Peyer's patch (tissue), 4 donors: ENCODE results near the gene EPSTI1. TPM values are rescaled to one million over a fixed set of nuclear protein-coding genes. Genes with fewer than 3 reads are reported as not detected.

Source experiments
- DNase-seq, 3 donors: peaks; one replicate each; pipeline ENCODE4 v3.0.0-alpha.2; 2017 to 2019
- H3K27ac ChIP-seq, 4 donors: fragments of 200-600 bp; sonication (generic); one replicate each; pipeline ENCODE4 v1.5.1; 2016 to 2019
- H3K27me3 ChIP-seq, 2 donors: fragments of 200-600 bp; sonication (generic); one replicate each; pipeline ENCODE4 v1.5.1; 2019
- H3K36me3 ChIP-seq, 3 donors: fragments of 200-600 bp; sonication (generic); one replicate each; pipeline ENCODE4 v1.5.1; 2016 to 2019
- H3K4me1 ChIP-seq, 4 donors: fragments of 200-600 bp; sonication (generic); one replicate each; pipeline ENCODE4 v1.5.1; 2016 to 2019
- H3K4me3 ChIP-seq, 4 donors: fragments of 200-600 bp; sonication (generic); 1 replicate in 3 of 4; 2 replicates in 1 of 4; pipeline ENCODE4 v1.5.1; 2016 to 2019; ENCODE audit warnings: mild to moderate bottlenecking in 1 of 4
- H3K9me3 ChIP-seq, 4 donors: fragments of 200-600 bp; sonication (generic); one replicate each; pipeline ENCODE4 v1.5.1; 2016 to 2019; ENCODE audit warnings: mild to moderate bottlenecking in 1 of 4
- POLR2A ChIP-seq, 2 donors: fragments of 450-650 bp; IDR thresholded peaks; one replicate each; pipeline ENCODE4 v1.5.1; 2017; ENCODE audit warnings: antibody characterized with exemption in 2 of 2, mild to moderate bottlenecking in 2 of 2, moderate library complexity in 2 of 2
- total RNA-seq, 4 donors: library from RNA; depleted of rRNA; stranded (reverse); fragments of >200 nt; gene quantifications; one replicate each; pipeline ENCODE4 v1.1.0, GENCODE V29; 2016
- TF ChIP-seq, protein P1 (sequence below), 6 experiments: fragments of 450-650 bp in 4 of 6; fragments of 200-600 bp in 2 of 6; sonication (generic) in 1 of 6; IDR thresholded peaks; one replicate each; pipeline ENCODE4 v1.5.1; 2017 to 2019; ENCODE audit warnings: antibody characterized with exemption in 6 of 6, mild to moderate bottlenecking in 3 of 6, moderate library complexity in 1 of 6

Gene EPSTI1
- total RNA-seq, 4 donors from 2014 or later, result 8.8 to 45.4 (median 22.1) TPM

DNA sequence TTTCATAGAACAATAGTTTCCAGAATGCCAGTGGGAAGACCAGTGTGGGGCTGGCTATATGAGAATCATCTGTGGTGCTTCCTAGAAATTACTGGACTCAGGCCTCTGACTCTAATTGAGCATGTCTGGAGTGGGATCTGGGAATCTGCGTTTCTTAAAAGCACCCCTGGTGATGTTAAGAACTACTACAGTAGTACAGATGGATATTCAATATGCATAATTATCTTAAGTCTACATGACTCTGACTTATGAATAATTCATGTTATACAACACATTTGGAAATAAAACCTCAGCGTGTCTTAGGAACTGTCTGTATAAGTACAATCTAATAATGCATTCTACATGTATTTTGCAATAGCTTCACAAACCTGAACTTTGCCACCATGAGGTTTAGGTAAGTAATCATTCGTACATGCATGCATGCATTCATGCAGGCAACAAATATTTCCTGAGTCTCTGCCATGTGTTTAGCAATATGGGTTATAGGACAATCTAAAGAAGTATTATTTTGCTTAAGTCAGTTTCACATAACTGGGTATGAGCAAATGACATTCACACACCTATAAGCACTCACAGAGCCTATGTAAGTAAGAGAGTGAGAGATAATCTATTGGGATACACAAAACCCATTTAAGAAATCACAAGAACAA, 62.0 kb downstream of the EPSTI1 start:
- H3K4me3 ChIP-seq, result no peak overlapping the region
- no peaks in the 10 kb centered on the region for H3K9me3 ChIP-seq
- no peaks in the 10 kb centered on the region for H3K4me1 ChIP-seq
- no peaks in the 10 kb centered on the region for H3K27me3 ChIP-seq
- TF ChIP-seq, protein P1, sequence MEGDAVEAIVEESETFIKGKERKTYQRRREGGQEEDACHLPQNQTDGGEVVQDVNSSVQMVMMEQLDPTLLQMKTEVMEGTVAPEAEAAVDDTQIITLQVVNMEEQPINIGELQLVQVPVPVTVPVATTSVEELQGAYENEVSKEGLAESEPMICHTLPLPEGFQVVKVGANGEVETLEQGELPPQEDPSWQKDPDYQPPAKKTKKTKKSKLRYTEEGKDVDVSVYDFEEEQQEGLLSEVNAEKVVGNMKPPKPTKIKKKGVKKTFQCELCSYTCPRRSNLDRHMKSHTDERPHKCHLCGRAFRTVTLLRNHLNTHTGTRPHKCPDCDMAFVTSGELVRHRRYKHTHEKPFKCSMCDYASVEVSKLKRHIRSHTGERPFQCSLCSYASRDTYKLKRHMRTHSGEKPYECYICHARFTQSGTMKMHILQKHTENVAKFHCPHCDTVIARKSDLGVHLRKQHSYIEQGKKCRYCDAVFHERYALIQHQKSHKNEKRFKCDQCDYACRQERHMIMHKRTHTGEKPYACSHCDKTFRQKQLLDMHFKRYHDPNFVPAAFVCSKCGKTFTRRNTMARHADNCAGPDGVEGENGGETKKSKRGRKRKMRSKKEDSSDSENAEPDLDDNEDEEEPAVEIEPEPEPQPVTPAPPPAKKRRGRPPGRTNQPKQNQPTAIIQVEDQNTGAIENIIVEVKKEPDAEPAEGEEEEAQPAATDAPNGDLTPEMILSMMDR (IDR thresholded peaks at IDR 0.05), result no peak
- TF ChIP-seq POLR2A (IDR thresholded peaks at IDR 0.05), result no peak
- H3K27ac ChIP-seq, result no peak overlapping the region
- H3K36me3 ChIP-seq, result peaks cover 0 to 8% (median 0%) of the 10 kb centered on the region in 3 donors
- no peak for DNase-seq

DNA sequence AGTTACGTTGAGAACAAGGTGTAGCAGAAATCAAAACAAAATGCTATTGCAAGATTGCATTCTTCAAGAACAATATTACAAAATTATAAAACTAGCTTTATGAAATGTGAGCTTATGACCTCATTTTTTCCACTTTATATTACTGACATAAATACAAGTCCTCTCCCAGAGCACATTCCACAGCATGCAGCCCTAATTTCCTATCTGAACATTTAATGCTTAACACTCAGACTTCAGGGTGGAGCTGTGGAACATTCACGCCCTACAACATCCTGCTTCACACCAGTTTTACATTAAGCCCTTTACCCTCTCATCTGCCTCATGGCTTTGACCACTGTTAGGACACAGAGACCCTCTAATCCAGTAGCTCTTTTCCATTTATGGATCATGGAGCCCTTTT, 65.5 kb downstream of the EPSTI1 start:
- H3K27me3 ChIP-seq, result no peaks in the 10 kb centered on the region
- H3K4me1 ChIP-seq, result no peaks in the 10 kb centered on the region
- peaks cover 0 to 20% (median 0%) of the 10 kb centered on the region in 3 donors for H3K36me3 ChIP-seq
- H3K9me3 ChIP-seq, result no peaks in the 10 kb centered on the region
- DNase-seq, result no peak
- TF ChIP-seq, protein P1 (IDR thresholded peaks at IDR 0.05), result no peak
- TF ChIP-seq POLR2A (IDR thresholded peaks at IDR 0.05), result no peak
- H3K27ac ChIP-seq, result no peak overlapping the region
- H3K4me3 ChIP-seq, result no peak overlapping the region

DNA sequence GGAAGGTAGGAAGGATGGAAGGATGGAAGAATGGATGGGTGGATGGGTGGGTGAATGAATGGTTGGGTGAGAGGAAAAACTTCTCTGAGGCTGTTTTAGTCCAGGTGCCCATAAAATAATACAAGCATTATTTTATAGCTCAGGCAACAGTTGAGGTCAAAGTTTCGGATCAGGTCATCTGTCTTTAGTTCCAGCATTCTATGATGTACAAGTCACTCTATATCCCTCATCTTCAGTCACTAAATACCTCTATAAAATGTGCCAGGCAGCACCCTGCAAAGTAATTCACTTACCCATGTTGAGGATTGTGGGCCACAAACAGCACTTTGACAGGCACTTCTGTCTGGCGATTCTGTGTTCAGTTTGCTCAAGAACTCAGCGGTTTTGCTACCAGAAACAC, 66.0 kb downstream of the EPSTI1 start:
- DNase-seq, result no peak
- peaks cover 0 to 20% (median 0%) of the 10 kb centered on the region in 3 donors for H3K36me3 ChIP-seq
- no peaks in the 10 kb centered on the region for H3K4me1 ChIP-seq
- H3K27me3 ChIP-seq, result no peaks in the 10 kb centered on the region
- no peak overlapping the region for H3K4me3 ChIP-seq
- no peak overlapping the region for H3K27ac ChIP-seq
- H3K9me3 ChIP-seq, result no peaks in the 10 kb centered on the region
- no peak for TF ChIP-seq POLR2A (IDR thresholded peaks at IDR 0.05)
- TF ChIP-seq, protein P1 (IDR thresholded peaks at IDR 0.05), result no peak

DNA sequence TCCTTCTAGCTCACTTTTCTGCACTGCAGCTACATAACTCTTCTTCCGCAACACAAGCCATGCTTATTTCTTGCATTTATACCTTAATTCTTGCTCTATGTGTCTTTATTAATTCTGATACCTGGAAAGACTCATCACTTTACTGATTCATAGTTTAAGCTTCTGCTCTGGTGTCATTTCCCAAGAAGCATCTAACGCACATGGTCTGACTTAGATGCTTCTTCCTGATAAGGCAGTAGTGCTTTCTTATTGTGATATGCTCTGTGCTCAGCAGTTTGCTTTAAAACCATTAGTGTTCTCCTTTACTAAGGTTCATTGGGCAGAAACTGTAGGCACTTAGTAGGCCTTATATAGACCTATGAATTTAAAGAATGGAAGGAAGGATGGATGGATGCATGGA, 66.4 kb downstream of the EPSTI1 start:
- Histone ChIP-seq H3K27me3 (no peaks in the 10 kb centered on the region), H3K9me3 (no peaks in the 10 kb centered on the region), H3K4me1 (no peaks in the 10 kb centered on the region), H3K4me3 (no peak overlapping the region), H3K36me3 (peaks cover 0 to 21% (median 0%) of the 10 kb centered on the region in 3 donors), H3K27ac (no peak overlapping the region)
- no peak for TF ChIP-seq POLR2A (IDR thresholded peaks at IDR 0.05)
- TF ChIP-seq, protein P1 (IDR thresholded peaks at IDR 0.05), result no peak
- DNase-seq, result no peak

DNA sequence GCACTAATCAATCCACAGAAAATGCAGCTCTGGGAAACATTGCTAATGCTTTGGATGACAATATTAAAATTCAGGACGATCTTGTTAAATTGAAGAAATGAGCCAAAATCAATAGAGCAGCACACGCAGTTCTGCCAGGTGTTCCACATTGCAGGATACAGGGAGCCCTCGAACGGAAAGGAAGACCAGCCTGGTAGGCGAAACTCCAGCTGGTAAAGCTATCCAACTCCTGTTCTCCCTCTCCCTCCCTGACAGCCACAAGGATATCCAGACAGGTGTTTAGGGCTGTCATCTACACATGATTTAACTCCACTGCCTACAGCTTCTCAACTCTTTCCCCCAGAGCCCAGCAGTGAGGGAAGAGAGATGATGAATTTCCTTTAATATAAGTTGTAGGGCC, 67.7 kb downstream of the EPSTI1 start:
- DNase-seq, result no peak
- Histone ChIP-seq H3K36me3 (peaks cover 0 to 32% (median 0%) of the 10 kb centered on the region in 3 donors), H3K4me3 (no peak overlapping the region), H3K27me3 (no peaks in the 10 kb centered on the region), H3K4me1 (no peaks in the 10 kb centered on the region), H3K9me3 (no peaks in the 10 kb centered on the region), H3K27ac (no peak overlapping the region)
- TF ChIP-seq, protein P1 (IDR thresholded peaks at IDR 0.05), result no peak
- no peak for TF ChIP-seq POLR2A (IDR thresholded peaks at IDR 0.05)
